ENCODE measurements around the gene DLL4.
"Not testable (repeated sequence)": the region's sequence is repeated elsewhere in the genome, so short reads cannot be mapped to it uniquely, and the experiment has no call there.

DLL4 gene

GRCh38 chr15:40961740-40962139 is 32.6 kb downstream of the DLL4 start:
- not testable (repeated sequence) for DNase-seq

GRCh38 chr15:40962317-40962716 is 33.2 kb downstream of the DLL4 start:
- DNase-seq: not testable (repeated sequence)

- no peak for DNase-seq
These were observed 34.1 kb downstream of the DLL4 start for GRCh38 chr15:40963201-40963600.

GRCh38 chr15:40964006-40964405 is 34.9 kb downstream of the DLL4 start:
- DNase-seq: no peak

GRCh38 chr15:40964634-40965033 is 35.5 kb downstream of the DLL4 start:
- no peak for DNase-seq

- DNase-seq: no peak
These were observed 39.3 kb downstream of the DLL4 start for GRCh38 chr15:40968290-40969085.

GRCh38 chr15:40969363-40969762 is 40.2 kb downstream of the DLL4 start:
- DNase-seq: no peak

- DNase-seq: no peak
These were observed 45.7 kb downstream of the DLL4 start for GRCh38 chr15:40974879-40975278.

- no peak for DNase-seq
These were observed 47.7 kb downstream of the DLL4 start for GRCh38 chr15:40976819-40977218.

GRCh38 chr15:40978141-40978540 is 49.0 kb downstream of the DLL4 start:
- DNase-seq: no peak

- no peak for DNase-seq
These were observed 49.4 kb downstream of the DLL4 start for GRCh38 chr15:40978562-40978961.

GRCh38 chr15:40981186-40981585 is 52.0 kb downstream of the DLL4 start:
- no peak for DNase-seq

GRCh38 chr15:40982855-40983254 is 53.7 kb downstream of the DLL4 start:
- no peak for DNase-seq

GRCh38 chr15:40984406-40984805 is 55.3 kb downstream of the DLL4 start:
- no peak for DNase-seq

- no peak for DNase-seq
These were observed 55.8 kb downstream of the DLL4 start for GRCh38 chr15:40984964-40985363.

- no peak for DNase-seq
These were observed 56.6 kb downstream of the DLL4 start for GRCh38 chr15:40985541-40986330.

GRCh38 chr15:40986820-40987219 is 57.7 kb downstream of the DLL4 start:
- no peak for DNase-seq

- no peak for DNase-seq
These were observed 59.0 kb downstream of the DLL4 start for GRCh38 chr15:40988156-40988555.

Measured in GF-D8 (cell line).